Measurements from ENCODE around the gene LRRC10B.

The LRRC10B gene

DNA sequence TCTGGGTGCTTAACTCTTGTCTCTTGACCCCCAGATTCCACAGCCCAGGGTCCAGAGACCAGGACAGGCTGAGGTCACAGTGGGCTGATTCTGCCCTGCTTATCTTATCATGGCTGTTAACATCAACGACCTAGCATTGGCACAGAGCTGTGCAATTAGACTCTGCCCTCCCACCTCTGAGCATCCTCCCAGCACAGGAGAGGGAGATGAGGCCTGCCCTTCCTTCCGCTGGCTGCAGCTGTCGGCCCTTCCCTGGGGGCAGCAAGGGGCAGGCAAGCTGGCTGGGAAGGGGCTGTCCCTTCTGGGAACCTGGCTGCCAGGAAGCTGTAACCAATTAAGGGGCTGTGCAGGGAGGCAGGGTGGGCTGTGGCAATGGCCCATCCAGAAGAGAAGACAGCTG, 22.5 kb downstream of the LRRC10B start:
- DNase-seq (ENCODE audit: low spot score): no peak

DNA sequence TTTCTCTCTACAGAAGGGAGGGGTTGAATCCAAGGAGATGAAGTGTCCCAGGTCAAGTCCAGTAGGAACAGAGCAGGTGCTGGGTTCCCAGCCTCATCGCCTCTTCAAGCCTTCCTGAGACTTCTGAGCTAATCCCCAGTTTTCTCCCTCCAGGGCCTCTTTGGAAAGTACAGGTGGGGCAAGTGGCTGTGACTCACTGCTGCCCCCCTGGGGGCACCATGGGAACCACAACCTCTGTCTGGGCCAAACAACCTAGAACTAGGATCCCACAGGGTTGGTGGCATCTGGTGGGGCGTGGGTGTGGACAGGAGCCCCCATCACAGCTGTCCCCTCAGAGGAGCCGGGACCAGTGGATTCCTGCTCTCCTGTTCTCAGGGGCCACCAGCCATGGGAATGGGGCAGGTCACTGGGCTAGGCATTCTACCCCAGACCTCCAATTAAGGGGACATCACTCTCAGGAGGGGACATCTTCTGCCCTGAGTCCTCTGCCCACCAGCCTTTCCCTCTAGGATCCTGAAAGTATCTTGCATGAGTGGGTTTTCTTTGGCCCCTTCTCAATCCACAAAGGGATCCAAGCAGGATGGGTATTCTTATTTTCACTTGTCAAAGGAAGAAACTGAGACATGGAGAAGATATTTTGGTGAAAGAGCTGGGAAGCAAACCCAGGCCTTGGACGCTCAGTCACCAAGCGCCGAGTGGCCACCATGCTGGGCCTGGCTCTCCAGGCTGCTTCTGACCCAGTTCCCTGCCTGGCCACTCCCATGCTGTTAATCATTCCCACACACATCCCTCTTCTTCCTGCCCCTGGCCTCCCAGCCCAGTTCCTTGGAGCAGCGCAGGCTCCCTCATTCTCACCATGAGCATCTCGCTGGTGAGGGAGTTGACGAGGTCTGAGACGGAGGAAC, 23.8 kb downstream of the LRRC10B start:
- DNase-seq (ENCODE audit: low spot score): no peak

DNA sequence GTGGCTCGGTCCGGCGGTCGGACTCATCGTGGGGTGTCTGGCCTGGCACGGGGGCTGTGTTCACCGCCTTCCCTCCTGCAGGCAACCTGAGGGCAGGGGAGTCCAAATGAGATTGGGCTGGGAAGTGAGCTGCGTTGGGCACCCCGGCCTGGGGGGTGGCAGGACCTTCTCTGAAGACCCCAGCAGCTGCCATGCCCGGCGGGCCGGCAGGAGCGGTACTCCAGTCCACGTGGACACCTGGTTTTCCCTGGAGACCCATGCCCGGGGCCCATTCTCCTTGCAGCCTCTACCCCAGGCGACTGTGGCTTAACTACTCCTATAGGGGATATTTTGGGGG, 24.5 kb downstream of the LRRC10B start:
- DNase-seq (ENCODE audit: low spot score): no peak

DNA sequence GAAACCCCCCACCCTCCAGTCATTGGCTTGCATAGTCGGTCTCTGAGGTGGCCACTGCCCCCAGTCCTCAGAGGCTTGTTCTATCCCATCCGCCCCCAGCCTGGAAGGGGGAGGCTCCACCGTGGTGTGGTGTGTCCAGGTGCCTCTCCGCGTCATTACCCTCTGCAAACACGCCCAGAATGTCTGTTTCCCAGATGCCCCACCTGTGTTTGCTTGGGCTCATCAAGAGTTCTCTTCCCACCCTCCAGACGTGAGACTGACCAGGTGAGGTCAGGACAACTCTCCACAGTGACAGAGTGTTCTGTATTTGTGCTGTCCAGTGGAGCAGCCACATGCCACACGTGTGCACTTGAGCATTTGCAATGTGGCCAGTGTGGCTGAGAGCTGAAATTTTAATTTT, 24.9 kb downstream of the LRRC10B start:
- no peak for DNase-seq (ENCODE audit: low spot score)

DNA sequence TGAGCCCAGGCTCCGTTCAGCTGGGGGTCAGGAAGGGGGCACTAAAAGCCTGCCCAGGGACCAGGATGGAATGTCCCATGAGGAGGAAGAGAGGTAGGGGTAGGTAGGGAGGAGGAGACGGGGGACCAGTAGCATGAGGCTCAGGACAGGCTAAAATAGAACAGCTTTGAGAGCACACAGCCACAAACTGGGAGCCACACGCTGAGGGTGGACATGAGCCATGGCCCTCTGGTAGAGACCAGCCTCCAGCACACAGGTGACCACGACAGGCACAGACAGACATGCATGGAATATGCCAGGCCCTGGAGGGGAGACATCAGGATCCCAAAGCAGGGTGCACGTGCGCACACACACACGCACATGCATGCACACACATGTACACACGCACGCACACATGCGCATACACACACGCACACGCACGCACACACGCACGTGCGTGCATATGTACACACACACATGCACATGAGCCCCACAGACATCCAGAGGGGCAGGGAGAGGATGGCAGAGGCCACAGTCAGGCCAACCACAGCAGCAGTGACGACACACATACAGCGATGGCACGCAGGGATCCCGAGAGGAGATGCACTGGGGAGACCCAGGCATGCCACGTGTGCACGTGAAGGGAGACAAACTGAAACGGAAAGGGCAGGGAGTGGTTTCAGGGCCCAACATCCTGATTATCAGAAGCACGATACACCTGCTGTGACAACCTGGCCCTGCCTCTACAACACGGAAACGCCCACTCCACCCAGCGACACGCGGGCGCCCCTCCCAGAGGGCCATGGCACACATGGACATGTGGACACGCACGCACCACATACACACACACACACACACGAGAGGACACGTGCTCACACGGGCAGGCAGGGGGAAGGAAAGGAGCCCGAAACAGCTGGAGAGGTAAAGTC, 25.7 kb downstream of the LRRC10B start:
- DNase-seq (ENCODE audit: low spot score): no peak

DNA sequence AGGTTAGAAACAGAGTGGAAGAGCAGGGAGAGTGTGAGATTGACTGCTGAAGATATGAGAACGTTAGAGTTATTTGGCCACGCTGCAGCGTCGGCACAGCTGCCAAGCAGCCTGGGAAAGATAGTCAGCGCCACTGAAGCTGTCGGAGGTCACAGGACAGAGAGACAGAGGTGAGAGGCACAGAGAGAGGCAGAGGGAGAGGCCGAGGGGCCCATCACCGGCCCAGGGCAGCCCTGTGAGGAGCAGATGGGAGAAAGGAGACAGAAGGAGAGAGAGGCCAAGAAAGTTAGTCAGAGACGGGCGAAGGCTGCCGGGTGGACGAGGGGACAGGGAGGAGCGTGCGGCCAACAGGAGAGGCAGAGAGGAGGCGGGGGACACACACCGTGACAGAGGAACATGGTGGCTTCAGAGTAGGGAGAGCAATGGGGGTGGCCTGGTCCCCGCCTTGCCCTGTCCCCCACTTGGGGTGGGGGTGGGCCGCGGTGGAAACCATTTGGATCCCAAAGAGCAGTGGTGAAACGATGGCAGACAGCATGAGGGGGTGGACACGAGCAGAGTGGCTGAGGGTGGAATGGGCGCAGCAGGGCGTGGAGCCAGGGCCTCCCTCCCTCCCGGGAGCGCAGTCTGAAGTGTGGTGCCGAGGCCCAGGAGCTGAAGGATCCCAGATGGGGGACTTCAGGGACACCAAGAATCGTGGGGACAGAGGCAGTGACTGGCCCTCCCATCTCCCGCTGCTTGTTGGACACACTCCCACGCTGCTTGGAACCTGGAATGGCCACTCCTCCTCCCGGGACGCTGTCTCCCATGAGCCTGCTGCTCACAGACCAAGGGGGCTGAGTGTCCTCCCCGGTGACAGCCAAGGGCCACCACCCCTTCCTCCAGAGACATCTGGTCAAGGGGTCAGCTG, 26.6 kb downstream of the LRRC10B start:
- no peak for DNase-seq (ENCODE audit: low spot score)

DNA sequence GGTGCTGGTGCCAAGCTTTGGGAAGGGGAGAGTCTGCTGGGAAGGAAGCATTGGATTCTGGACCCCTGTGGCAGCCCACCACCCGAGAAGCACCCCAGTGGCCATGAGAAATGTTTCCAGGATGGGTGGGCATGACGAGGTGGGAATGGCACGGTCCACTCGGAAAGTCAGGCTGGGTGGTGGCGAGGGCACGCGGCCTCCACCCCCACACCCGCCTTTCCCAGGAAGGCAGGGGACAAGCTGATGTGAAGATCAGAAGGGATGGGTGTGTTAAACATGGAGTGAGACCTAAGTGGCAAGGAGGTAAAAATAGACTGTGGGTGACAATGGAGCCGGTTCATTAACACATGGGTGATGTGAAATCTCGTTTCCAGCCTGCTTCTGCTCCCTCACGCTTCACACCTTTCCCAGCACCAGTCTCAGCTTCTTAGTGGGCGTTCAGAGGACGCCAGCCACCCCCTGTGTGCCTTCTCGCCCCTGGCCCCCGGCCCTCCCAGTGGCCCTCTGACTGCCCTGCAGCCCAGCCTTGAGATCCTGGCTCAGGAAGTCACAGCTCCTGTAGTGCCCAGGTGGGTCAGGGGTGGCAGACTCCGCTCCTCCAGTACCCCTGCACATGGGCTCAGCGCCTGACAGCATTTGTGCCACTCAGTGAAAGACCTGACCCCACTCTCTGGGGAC, 27.6 kb downstream of the LRRC10B start:
- no peak for DNase-seq (ENCODE audit: low spot score)

DNA sequence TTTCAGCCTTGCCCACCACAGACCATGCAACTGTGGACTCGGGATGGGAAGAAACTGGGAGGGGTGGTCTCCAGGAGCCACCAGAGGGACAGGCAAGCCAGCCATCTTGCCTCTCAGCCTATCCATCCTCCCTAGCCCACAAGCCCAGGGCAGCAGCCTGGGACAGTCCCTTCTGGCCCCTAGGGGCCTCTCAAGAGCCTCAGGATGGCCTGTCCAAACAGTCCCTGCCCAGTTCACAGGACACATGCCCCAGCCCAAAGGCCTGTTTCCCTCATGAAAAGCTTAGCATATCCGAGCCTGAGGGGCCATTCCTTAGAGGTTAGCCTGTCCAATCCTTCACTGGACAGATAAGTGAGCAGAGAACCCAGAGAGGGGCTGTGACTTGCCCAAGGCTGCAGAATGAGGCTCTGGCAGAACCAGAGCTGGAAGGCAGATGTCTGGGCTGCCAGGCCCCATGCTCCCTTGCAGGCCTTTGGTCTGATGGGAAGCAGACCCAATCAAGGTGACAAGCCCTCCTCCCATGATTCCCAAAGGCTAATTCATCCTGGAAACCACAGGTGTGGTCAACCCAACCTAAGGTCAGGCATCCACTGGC, 28.2 kb downstream of the LRRC10B start:
- DNase-seq (ENCODE audit: low spot score): no peak

DNA sequence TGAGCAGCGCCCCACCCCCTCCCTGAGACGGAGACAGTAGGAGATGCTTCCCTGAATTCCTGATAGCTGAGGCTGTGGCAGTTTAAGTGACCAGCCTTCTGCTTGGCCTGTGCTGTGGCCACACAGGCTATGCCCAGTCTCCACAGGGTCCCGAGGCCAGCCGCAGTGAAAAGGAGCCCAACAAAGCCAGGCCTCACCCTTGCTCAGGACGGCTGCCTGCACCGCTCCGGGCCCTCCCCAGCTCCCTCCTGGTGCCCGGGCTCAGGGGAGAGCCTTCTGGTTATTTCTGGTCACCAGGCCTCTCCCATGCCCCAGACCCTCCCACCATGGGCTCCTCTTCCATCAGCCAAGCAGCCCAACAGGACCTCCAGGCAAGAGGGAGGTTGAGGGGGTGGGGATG, 28.8 kb downstream of the LRRC10B start:
- no peak for DNase-seq (ENCODE audit: low spot score)

DNA sequence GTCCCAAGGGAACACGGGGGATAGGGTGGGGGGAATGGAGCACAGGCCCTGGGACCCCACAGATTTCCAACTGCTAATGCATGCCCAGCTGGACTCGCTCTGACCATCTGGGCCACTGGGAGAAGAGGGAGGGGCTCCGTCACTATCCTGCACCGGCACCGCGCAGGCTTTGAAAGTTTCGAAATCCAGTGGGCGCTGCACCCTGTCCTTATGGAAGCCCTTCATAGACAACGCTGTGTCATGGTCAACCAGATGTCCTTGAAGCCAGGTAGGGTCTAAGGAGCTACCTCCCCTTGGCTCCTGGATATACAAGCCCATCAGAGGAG, 30.1 kb downstream of the LRRC10B start:
- no peak for DNase-seq (ENCODE audit: low spot score)

DNA sequence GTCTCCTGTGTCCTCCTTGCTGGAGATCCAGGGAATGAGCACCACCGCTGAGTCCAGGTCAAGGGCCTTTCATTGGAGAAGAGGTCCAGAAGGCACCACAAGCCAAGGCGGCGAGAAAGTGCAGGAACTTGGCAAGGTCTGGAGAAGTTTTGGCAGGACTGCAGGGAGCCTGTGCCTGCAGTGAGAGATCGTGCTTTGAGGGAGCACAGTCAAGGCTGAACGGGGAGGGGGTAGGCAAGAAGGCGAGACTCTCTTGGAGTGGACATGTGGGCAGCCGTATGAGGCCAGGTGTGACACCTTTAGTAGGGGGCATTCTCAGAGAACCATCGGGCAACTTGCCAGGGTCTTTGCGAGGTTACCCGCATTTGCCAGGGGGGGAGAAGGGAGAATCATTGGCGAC, 30.5 kb downstream of the LRRC10B start:
- DNase-seq (ENCODE audit: low spot score): no peak

DNA sequence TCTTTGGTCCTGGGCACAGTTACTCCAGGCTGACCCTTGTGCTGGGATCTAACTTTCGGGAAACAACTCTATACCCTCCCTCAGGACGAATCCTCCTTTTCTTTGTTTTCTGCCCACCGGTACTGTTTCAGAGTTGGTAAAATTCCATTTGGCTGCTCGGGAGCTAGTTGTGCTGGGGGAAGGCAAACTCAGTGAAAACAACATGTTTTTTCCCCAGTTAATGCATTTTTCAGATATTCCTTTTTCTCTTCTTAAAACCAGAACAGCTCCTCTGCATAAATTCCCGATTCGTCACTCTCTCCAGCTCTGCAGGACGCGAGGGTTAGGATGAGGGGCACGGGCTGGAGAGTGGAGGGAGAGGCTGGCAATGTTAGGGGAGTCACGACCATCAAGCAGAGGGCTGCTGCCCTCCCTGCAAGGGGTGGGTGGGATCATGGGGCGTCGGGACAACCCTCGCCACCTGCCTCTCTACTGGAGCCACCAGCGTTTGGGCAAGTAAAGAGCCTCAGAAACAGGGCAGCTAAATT, 31.3 kb downstream of the LRRC10B start:
- DNase-seq (ENCODE audit: low spot score): no peak

DNA sequence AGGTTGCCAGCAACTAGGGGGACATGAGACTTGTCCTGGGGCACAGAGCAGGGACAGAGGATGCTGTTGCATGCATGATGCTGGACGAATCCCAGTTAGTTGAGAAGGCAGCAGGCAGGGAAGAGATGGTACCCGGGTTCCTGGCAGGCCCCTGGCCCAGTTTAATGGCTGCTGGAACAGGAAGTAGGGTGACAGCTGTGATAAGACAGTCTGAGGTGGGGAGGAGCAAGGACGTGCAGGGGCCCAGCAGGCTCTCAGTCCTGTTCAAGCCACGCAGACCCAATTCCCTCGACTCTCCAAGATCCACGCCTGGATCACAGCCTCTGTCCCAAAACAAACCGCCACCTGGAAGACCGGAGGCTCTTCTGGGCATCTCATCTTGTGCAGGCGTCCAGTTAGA, 32.0 kb downstream of the LRRC10B start:
- no peak for DNase-seq (ENCODE audit: low spot score)

DNA sequence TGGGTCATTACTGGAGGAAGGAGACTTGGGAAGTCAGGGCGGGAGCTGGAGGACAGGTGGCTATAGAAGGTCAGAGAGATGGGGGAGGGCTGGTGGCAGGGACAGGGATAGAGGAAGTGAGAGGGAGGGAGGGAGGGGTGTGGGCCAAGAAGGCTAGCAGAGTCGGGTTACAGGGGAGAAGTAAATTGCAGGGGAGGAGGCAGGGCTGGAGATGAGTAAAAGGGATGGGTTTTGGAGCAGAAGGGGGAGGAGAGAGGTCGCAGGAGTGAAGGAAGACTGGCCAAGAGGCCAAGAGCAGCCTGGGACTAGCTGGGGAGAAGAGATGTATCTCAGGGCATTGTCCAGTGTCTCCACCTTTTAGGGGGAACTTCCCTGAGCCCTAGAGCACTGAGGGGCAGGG, 33.0 kb downstream of the LRRC10B start:
- DNase-seq (ENCODE audit: low spot score): no peak

DNA sequence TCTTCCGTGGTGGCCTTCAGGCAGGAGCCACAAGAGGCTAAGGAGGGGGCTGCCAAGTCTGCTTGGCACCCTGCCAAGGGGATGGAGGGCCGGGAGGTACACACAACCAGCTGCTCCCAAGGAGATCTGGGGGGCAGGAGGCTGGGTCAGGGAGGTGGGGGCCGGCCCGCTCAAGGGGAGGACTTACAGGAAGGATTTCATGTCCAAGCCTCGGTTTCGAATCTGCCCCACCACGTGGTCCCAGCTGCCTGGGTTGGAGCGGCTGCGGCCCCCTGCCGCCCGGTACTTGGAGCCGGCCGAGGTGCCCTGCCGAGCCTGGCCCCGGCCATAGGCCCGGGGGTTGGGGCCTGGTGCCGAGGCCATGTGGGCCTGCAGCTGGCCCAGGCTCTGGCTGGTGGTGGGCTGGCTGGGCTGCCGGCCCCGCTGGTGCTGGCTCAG, 33.5 kb downstream of the LRRC10B start:
- DNase-seq (ENCODE audit: low spot score): no peak

DNA sequence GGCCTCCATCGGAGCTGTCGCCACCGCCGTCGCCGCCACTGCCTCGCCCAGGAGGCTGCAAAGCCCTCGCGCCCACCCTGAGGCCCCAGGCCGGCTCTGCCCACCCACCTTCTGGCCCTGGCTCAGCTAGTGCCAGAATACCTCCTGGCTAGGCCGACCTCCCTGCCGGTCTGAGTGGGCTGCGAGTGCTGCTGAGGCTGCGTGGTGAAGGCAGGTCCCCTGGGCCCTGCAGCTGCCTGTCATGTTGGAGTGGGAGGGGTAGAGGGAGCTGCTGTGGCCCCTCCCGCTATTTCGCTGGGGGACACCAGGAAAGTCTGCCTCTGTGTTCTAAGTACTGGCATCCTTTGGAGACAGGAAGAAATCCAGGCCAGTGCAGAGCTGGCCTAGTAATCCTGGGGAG, 34.2 kb downstream of the LRRC10B start:
- DNase-seq (ENCODE audit: low spot score): no peak

DNA sequence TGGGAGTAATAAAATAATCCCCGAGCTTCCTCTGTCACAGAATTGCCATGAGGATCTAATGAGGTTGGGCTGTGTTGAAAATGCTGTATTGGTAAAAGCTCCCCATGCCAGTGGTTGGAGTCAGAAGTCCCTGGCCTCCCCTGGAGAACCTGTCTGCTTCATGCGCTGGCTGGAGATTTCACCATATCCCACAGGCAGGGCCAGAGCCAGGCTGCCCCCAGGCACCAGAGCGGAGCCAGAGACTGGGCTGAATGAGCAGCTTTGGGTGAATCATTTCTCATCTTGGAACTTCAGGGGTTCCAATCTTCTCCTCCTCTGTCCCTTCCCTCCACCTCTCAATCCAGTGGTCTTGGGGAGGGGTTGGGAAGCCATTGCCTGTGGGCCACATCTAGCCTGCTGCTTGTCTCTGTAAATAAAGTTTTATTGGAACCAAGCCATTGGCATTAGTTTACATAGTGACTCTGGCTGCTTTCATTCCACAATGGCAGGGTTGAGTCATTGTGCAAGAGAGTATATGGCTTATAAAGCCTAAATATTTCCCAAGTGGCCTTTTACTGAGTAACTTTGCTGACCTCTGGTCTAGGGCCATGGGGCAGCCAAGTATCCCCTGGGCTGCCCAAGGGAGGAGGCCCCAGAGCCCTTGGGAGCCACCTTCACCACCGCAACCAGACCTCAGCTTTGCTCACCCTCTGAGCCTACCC, 35.2 kb downstream of the LRRC10B start:
- DNase-seq (ENCODE audit: low spot score): no peak

DNA sequence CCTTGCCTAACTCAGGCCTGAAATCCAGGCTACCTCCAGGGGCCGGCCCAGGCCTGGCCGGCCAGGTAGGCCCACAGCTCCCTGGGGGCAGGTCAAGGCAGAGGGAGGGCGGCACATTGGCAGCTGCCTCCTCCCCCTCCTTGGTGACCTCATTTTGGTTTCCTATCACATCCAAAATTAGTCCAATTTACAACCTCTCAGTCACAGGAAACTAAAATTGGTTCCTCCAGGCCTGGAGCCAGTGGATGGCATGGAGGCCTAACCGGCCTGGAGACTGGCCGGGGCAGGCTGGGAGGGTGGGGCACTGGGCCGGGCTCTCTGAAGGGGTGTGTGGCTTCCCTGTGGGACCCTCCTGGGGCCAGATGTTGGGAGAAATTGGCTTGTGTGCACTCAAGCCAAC, 35.9 kb downstream of the LRRC10B start:
- no peak for DNase-seq (ENCODE audit: low spot score)

DNA sequence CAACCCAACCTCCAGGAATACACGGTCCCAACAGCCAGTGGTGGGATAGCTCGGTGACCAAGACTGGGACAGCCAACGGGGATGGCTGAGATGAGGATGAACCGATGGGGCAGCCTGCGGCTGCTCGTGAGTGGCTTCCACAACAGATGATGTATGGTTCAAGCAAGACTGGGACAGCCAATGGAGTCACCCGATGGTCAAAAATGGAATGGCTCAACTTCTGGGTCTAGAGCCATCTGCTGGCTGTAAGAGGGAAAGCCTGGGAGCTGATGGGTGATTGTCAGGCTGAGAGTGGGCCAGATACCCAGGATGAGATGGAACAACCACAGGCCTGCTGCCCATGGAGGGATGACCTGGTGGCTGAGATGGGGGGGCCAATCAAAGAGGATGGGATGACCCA, 36.8 kb downstream of the LRRC10B start:
- no peak for DNase-seq (ENCODE audit: low spot score)

DNA sequence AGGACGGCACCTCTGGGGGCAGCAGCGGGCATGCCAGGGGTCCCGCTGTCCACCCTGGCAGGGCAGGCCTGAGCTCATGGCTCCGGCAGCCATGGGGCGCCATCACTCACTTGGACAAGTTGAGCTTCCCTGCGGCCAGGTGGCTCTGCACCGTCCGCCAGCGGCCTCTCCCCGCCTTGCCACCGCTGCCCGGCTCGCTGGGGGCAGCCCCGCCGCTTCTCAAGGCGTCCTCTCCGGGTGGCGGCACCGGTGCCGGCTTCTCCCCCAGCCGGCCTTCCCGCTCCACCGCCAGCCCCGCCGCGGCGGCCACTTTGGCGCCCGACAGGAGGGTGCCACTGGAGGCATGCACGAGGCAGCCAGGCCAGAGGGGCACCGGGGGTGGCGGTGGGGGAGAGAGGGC, 37.4 kb downstream of the LRRC10B start:
- DNase-seq (ENCODE audit: low spot score): no peak

All from ecto neural progenitor cell (in vitro differentiated cells).